Measurements from ENCODE around the gene ZBTB8OS.

DNA sequence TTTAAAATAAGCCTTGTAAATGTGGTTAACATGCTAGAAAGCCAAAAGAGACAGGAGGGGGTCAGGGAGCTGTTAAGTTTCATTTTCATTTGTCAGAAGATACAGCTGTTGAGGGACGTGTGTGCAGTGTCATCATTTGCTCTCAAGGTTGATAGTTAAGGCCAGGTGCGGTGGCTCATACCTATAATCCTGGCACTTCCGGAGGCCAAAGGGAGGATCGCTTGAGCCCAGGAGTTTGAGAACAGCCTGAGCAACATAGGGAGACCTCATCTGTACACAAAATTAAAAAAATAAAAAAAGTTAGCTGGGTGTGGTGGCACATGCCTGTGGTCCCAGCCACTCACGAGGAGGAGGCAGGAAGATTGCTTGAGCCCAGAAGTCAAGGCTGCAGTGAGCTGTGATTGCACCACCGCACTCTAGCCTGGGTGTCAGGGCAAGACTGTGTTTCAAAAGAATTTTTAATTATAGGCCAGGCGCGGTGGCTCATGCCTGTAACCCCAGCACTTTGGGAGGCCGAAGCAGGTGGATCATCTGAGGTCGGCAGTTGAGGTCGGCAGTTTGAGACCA, 22.7 kb downstream of the ZBTB8OS start:
- TF ChIP-seq, protein P1, sequence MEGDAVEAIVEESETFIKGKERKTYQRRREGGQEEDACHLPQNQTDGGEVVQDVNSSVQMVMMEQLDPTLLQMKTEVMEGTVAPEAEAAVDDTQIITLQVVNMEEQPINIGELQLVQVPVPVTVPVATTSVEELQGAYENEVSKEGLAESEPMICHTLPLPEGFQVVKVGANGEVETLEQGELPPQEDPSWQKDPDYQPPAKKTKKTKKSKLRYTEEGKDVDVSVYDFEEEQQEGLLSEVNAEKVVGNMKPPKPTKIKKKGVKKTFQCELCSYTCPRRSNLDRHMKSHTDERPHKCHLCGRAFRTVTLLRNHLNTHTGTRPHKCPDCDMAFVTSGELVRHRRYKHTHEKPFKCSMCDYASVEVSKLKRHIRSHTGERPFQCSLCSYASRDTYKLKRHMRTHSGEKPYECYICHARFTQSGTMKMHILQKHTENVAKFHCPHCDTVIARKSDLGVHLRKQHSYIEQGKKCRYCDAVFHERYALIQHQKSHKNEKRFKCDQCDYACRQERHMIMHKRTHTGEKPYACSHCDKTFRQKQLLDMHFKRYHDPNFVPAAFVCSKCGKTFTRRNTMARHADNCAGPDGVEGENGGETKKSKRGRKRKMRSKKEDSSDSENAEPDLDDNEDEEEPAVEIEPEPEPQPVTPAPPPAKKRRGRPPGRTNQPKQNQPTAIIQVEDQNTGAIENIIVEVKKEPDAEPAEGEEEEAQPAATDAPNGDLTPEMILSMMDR (IDR thresholded peaks at IDR 0.05 in 4 of 5, conservative IDR thresholded peaks at IDR 0.05 in 1 of 5), result no peak
- no peak for TF ChIP-seq POLR2A (IDR thresholded peaks at IDR 0.05)
